GM21423 (cell line): ENCODE data around the gene CHRNG.
"Not testable (repeated sequence)": the region's sequence is repeated elsewhere in the genome, so short reads cannot be mapped to it uniquely, and the experiment has no call there.

Experiments used
- ATAC-seq: cut with Tn5 transposase; IDR thresholded peaks from one replicate; pipeline ENCODE4 v1.9.1; 2021; ENCODE audit warnings: mild to moderate bottlenecking, moderate library complexity; ENCODE audit not compliant: unreplicated experiment

Gene CHRNG

GRCh38 chr2:232542715-232543467 is 3.4 kb downstream of the CHRNG start:
- ATAC-seq = no peak

GRCh38 chr2:232543491-232543890 is 4.0 kb downstream of the CHRNG start:
- no peak for ATAC-seq

GRCh38 chr2:232543928-232544631 is 4.6 kb downstream of the CHRNG start:
- ATAC-seq = no peak

GRCh38 chr2:232544674-232545073 is 5.2 kb downstream of the CHRNG start:
- ATAC-seq = no peak

- no peak for ATAC-seq
These were observed 6.3 kb downstream of the CHRNG start for GRCh38 chr2:232545511-232546375.

- no peak for ATAC-seq
These were observed 8.5 kb downstream of the CHRNG start for GRCh38 chr2:232547991-232548390.

GRCh38 chr2:232549655-232550353 is 10.3 kb downstream of the CHRNG start:
- ATAC-seq = no peak

- ATAC-seq = peak; percentile 91
These were observed 11.1 kb downstream of the CHRNG start, which contains the start of the genes EIF4E2 and TIGD1 for GRCh38 chr2:232550354-232551249. EIF4E2 (plus strand) TSS chr2:232550689; CDS start chr2:232550725, 36 bp downstream. TIGD1 (minus strand) TSS chr2:232550557; CDS start chr2:232549882, 675 bp downstream.

GRCh38 chr2:232551250-232551638 is 11.8 kb downstream of the CHRNG start:
- no peak for ATAC-seq

GRCh38 chr2:232551776-232552175 is 12.3 kb downstream of the CHRNG start:
- no peak for ATAC-seq

- no peak for ATAC-seq
These were observed 16.9 kb downstream of the CHRNG start for GRCh38 chr2:232556426-232556825.

- no peak for ATAC-seq
These were observed 23.1 kb downstream of the CHRNG start for GRCh38 chr2:232562515-232563151.

- ATAC-seq = no peak
These were observed 24.1 kb downstream of the CHRNG start for GRCh38 chr2:232563580-232563979.

- ATAC-seq = no peak
These were observed 28.2 kb downstream of the CHRNG start for GRCh38 chr2:232567721-232568120.

GRCh38 chr2:232568161-232568560 is 28.7 kb downstream of the CHRNG start:
- no peak for ATAC-seq

- ATAC-seq = no peak
These were observed 30.0 kb downstream of the CHRNG start for GRCh38 chr2:232569541-232569940.

GRCh38 chr2:232570481-232570880 is 31.0 kb downstream of the CHRNG start:
- ATAC-seq = not testable (repeated sequence)

GRCh38 chr2:232571026-232571474 is 31.6 kb downstream of the CHRNG start:
- ATAC-seq = no peak

- no peak for ATAC-seq
These were observed 33.5 kb downstream of the CHRNG start for GRCh38 chr2:232573042-232573441.
